ENCODE measurements around the gene AKR1B15. TPM values are rescaled to one million over a fixed set of nuclear protein-coding genes. Genes with fewer than 3 reads are reported as not detected.

AKR1B15 gene
- total RNA-seq, 1 donor from 2014 or later, result not detected

DNA sequence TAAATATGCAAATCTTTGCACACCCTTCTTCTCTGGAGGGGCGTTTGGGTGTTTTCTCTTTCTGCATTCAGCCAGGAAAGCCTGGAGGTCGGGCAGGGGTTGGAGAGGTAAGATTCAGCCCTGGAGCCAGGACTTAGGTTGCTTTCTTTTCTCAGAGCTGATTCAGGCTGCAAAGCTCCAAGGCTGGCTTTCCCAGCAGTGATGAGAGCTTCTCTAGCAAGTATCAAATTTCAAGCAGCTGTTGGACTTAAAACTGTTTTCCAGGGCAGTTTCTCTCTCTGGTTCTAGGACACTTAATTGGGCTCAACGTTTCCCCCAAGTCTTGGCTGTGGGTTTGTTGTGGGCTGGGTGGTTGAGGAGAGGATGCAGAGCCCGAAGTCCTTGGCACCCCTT, 20.9 kb upstream of the AKR1B15 start:
- Histone ChIP-seq H3K4me1 (peaks cover 8% of the 10 kb centered on the region), H3K27me3 (ENCODE audit: low read depth) (peaks cover 19% of the 10 kb centered on the region), H3K27ac (replicated peaks) (no peak overlapping the region), H3K36me3 (no peaks in the 10 kb centered on the region), H3K9me3 (replicated peaks) (no peaks in the 10 kb centered on the region), H3K4me3 (no peak overlapping the region)
- TF ChIP-seq, protein P1, sequence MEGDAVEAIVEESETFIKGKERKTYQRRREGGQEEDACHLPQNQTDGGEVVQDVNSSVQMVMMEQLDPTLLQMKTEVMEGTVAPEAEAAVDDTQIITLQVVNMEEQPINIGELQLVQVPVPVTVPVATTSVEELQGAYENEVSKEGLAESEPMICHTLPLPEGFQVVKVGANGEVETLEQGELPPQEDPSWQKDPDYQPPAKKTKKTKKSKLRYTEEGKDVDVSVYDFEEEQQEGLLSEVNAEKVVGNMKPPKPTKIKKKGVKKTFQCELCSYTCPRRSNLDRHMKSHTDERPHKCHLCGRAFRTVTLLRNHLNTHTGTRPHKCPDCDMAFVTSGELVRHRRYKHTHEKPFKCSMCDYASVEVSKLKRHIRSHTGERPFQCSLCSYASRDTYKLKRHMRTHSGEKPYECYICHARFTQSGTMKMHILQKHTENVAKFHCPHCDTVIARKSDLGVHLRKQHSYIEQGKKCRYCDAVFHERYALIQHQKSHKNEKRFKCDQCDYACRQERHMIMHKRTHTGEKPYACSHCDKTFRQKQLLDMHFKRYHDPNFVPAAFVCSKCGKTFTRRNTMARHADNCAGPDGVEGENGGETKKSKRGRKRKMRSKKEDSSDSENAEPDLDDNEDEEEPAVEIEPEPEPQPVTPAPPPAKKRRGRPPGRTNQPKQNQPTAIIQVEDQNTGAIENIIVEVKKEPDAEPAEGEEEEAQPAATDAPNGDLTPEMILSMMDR (IDR thresholded peaks at IDR 0.05; ENCODE audit: borderline replicate concordance), result no peak
- no peak for DNase-seq
- intact Hi-C loops (cut with micrococcal nuclease), result no loop called here

DNA sequence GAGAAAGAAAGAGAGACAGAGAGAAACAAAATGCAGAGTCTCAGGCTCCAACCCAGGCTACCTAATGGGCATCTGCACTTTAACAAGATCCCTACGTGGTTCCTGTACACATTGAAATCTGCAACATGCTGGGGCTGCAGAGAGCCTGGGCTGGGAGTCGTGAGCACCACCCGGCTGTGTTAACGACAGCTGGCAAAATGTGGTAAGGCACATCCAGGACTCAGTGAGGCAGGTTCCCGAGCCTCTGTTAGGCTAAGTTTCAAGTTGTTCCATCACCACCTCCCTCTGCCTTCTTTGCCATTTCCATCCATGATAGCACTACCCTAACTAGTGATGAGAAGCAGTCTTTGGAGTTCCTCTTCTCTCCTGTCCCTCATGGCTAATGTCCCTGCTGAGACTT, 20.2 kb upstream of the AKR1B15 start:
- TF ChIP-seq, protein P1 (IDR thresholded peaks at IDR 0.05; ENCODE audit: borderline replicate concordance), result no peak
- intact Hi-C loops (cut with micrococcal nuclease), result no loop called here
- peaks cover 8% of the 10 kb centered on the region for H3K4me1 ChIP-seq
- H3K9me3 ChIP-seq (replicated peaks), result no peaks in the 10 kb centered on the region
- H3K27ac ChIP-seq (replicated peaks), result no peak overlapping the region
- H3K27me3 ChIP-seq (ENCODE audit: low read depth), result peaks cover 15% of the 10 kb centered on the region
- no peaks in the 10 kb centered on the region for H3K36me3 ChIP-seq
- no peak for DNase-seq
- H3K4me3 ChIP-seq, result no peak overlapping the region

DNA sequence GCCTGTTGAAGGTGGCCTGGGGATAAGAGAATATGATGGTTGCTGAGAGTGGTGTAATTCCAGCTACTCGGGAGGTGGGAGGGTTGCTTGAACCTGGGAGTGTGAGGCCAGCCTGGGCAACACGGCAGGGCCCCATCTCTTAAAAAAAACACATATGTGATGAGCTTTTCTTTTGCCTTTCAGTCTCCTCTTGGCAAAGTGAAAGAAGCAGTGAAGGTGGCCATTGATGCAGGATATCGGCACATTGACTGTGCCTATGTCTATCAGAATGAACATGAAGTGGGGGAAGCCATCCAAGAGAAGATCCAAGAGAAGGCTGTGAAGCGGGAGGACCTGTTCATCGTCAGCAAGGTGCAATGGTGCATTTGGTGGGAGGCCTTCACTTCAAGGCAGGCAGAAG, 18.4 kb upstream of the AKR1B15 start:
- Histone ChIP-seq H3K27ac (replicated peaks) (no peak overlapping the region), H3K4me3 (no peak overlapping the region), H3K9me3 (replicated peaks) (no peaks in the 10 kb centered on the region), H3K27me3 (ENCODE audit: low read depth) (peaks cover 11% of the 10 kb centered on the region), H3K36me3 (no peaks in the 10 kb centered on the region), H3K4me1 (peaks cover 12% of the 10 kb centered on the region)
- TF ChIP-seq, protein P1 (IDR thresholded peaks at IDR 0.05; ENCODE audit: borderline replicate concordance), result no peak
- intact Hi-C loops (cut with micrococcal nuclease), result no loop called here
- no peak for DNase-seq

DNA sequence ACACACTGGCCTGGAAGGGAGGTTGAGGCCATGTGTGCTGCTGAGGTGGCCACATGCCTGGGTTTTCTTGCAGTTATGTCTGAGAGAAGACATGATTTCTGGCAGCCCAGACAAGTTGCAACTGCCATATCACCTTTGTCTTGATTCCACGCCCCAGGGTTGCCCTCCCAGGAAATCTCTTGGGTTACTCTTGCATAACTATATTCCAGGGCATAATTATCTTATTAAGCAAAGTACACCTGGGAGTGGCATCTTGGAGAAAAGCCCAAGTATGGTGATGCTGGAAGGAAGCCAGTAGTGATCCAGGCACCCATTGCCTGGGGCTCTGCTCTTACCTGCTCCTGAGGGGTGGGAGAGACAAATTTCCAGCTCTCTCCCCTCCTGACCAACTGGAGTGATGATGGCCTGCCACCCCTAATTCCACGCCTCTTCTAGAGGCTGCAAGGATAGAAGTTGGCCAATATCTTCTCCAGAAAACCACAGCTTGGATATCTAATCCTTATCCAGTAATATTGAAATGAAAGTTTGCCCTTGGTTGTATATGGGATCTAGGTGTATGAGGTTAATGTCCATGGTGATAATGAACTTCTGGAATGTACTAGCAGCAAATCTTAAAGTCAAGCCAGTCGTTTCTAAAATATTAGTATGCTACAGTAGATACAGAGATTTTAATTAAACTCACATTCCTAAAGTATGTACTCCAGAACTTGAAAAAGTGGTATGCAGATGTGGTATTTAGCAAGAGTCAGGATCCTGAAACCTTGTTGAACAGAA, 16.5 kb upstream of the AKR1B15 start:
- Histone ChIP-seq H3K4me3 (no peak overlapping the region), H3K36me3 (no peaks in the 10 kb centered on the region), H3K9me3 (replicated peaks) (no peaks in the 10 kb centered on the region), H3K27ac (replicated peaks) (no peak overlapping the region), H3K27me3 (ENCODE audit: low read depth) (peaks cover 11% of the 10 kb centered on the region), H3K4me1 (peaks cover 9% of the 10 kb centered on the region)
- intact Hi-C loops (cut with micrococcal nuclease), result no loop called here
- DNase-seq, result no peak
- TF ChIP-seq, protein P1 (IDR thresholded peaks at IDR 0.05; ENCODE audit: borderline replicate concordance), result no peak

DNA sequence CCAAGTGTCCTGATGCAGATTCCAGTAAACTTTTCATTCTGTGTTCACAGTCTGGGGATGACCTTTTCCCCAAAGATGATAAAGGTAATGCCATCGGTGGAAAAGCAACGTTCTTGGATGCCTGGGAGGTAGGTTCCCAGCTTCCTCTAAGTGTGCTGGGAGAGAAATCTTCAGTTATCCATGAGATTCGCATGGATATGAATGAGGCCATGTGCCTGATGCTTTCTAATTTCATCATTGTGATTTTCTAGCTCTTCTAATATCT, 16.0 kb upstream of the AKR1B15 start:
- intact Hi-C loops (cut with micrococcal nuclease), result no loop called here
- Histone ChIP-seq H3K27ac (replicated peaks) (no peak overlapping the region), H3K9me3 (replicated peaks) (no peaks in the 10 kb centered on the region), H3K4me3 (no peak overlapping the region), H3K4me1 (peaks cover 4% of the 10 kb centered on the region), H3K27me3 (ENCODE audit: low read depth) (peaks cover 11% of the 10 kb centered on the region), H3K36me3 (no peaks in the 10 kb centered on the region)
- no peak for DNase-seq
- TF ChIP-seq, protein P1 (IDR thresholded peaks at IDR 0.05; ENCODE audit: borderline replicate concordance), result no peak

Measured in left ventricle myocardium inferior (tissue), 1 donor.